Measurements from ENCODE around the gene SLC45A2.

Gene SLC45A2

GRCh38 chr5:33936004-33936380, 48.5 kb downstream of the SLC45A2 start:
- Histone ChIP-seq H3K4me3 (ENCODE audit: low read depth, low read length) (peak overlapping the region; percentile 63), H3K27ac (no peak overlapping the region), H3K36me3 (replicated peaks) (no peaks in the 10 kb centered on the region), H3K27me3 (replicated peaks) (peaks cover 17% of the 10 kb centered on the region)
- in situ Hi-C loops (cut with HindIII; ENCODE audit: low pct_ligation_motif_present, low sequenced_read_pairs): no loop called here
- peak; percentile 18 for TF ChIP-seq CTCF (IDR thresholded peaks at IDR 0.05; ENCODE audit: low read depth, low read length, missing control alignments)
- peak; percentile 46 for DNase-seq

- Histone ChIP-seq H3K27me3 (replicated peaks) (peaks cover 15% of the 10 kb centered on the region), H3K27ac (peak overlapping the region; percentile 51), H3K4me3 (ENCODE audit: low read depth, low read length) (no peak overlapping the region), H3K36me3 (replicated peaks) (no peaks in the 10 kb centered on the region)
- peak; percentile 69 for DNase-seq
- no peak for TF ChIP-seq CTCF (IDR thresholded peaks at IDR 0.05; ENCODE audit: low read depth, low read length, missing control alignments)
- in situ Hi-C loops (cut with HindIII; ENCODE audit: low pct_ligation_motif_present, low sequenced_read_pairs): no loop called here
These were observed 50.3 kb downstream of the SLC45A2 start for GRCh38 chr5:33934176-33934575.

- Histone ChIP-seq H3K36me3 (replicated peaks) (no peaks in the 10 kb centered on the region), H3K4me3 (ENCODE audit: low read depth, low read length) (no peak overlapping the region), H3K27me3 (replicated peaks) (peaks cover 15% of the 10 kb centered on the region), H3K27ac (no peak overlapping the region)
- no peak for TF ChIP-seq CTCF (IDR thresholded peaks at IDR 0.05; ENCODE audit: low read depth, low read length, missing control alignments)
- in situ Hi-C loops (cut with HindIII; ENCODE audit: low pct_ligation_motif_present, low sequenced_read_pairs): no loop called here
- DNase-seq: no peak
These were observed 50.7 kb downstream of the SLC45A2 start for GRCh38 chr5:33933723-33934169.

GRCh38 chr5:33931136-33931535, 53.4 kb downstream of the SLC45A2 start:
- Histone ChIP-seq H3K27ac (no peak overlapping the region), H3K27me3 (replicated peaks) (no peaks in the 10 kb centered on the region), H3K4me3 (ENCODE audit: low read depth, low read length) (no peak overlapping the region), H3K36me3 (replicated peaks) (no peaks in the 10 kb centered on the region)
- in situ Hi-C loops (cut with HindIII; ENCODE audit: low pct_ligation_motif_present, low sequenced_read_pairs): no loop called here
- TF ChIP-seq CTCF (IDR thresholded peaks at IDR 0.05; ENCODE audit: low read depth, low read length, missing control alignments): no peak
- DNase-seq: no peak

GRCh38 chr5:33929925-33930690, 54.4 kb downstream of the SLC45A2 start:
- no peaks in the 10 kb centered on the region for H3K36me3 ChIP-seq (replicated peaks)
- no peak overlapping the region for H3K27ac ChIP-seq
- in situ Hi-C loops (cut with HindIII; ENCODE audit: low pct_ligation_motif_present, low sequenced_read_pairs): no loop called here
- no peaks in the 10 kb centered on the region for H3K27me3 ChIP-seq (replicated peaks)
- TF ChIP-seq CTCF (IDR thresholded peaks at IDR 0.05; ENCODE audit: low read depth, low read length, missing control alignments): no peak
- H3K4me3 ChIP-seq (ENCODE audit: low read depth, low read length): no peak overlapping the region
- DNase-seq: no peak

- Histone ChIP-seq H3K27ac (no peak overlapping the region), H3K27me3 (replicated peaks) (no peaks in the 10 kb centered on the region)
These were observed 56.2 kb downstream of the SLC45A2 start for GRCh38 chr5:33928283-33928682.

More at GRCh38 chr5:33928283-33928682, 56.2 kb downstream of the SLC45A2 start:
- DNase-seq: no peak
- in situ Hi-C loops (cut with HindIII; ENCODE audit: low pct_ligation_motif_present, low sequenced_read_pairs): no loop called here
- TF ChIP-seq CTCF (IDR thresholded peaks at IDR 0.05; ENCODE audit: low read depth, low read length, missing control alignments): no peak
- Histone ChIP-seq H3K4me3 (ENCODE audit: low read depth, low read length) (no peak overlapping the region), H3K36me3 (replicated peaks) (no peaks in the 10 kb centered on the region)
